Measurements from ENCODE around the gene MCTP1. TPM values are rescaled to one million over a fixed set of nuclear protein-coding genes. Genes with fewer than 3 reads are reported as not detected.

The MCTP1 gene
- total RNA-seq, 2 donors from 2014 or later = 3.3 to 5.0 TPM

DNA sequence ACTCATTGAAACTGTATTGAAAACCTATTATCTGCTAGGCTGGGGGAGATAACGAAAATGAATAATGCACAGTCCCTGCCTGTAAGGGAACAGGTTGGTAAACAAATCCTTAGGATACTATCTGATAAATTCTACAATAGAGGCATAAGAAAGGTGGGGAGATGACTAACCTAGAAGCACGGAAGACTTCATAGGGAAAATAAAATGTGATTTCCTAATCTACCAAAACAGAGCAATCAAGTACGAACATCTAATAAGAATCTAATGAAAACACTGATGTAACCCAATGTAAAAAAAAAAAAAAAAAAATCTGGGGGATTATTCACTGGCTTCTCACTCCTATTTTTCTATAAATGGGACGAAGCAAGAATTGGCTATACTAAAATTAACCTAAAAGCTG lies 542.0 kb downstream of the MCTP1 start:
- Histone ChIP-seq H3K36me3 (no peaks in the 10 kb centered on the region), H3K27me3 (replicated peaks; ENCODE audit: insufficient read depth) (no peaks in the 10 kb centered on the region), H3K27ac (no peak overlapping the region), H3K9me3 (no peaks in the 10 kb centered on the region), H3K4me1 (replicated peaks) (no peaks in the 10 kb centered on the region), H3K4me3 (no peak overlapping the region)
- intact Hi-C loops (cut with DNase I) = no loop called here
- TF ChIP-seq POLR2AphosphoS5 (IDR thresholded peaks at IDR 0.05) (no peak), POLR2A (IDR thresholded peaks at IDR 0.05) (no peak)
- TF ChIP-seq, protein P1, sequence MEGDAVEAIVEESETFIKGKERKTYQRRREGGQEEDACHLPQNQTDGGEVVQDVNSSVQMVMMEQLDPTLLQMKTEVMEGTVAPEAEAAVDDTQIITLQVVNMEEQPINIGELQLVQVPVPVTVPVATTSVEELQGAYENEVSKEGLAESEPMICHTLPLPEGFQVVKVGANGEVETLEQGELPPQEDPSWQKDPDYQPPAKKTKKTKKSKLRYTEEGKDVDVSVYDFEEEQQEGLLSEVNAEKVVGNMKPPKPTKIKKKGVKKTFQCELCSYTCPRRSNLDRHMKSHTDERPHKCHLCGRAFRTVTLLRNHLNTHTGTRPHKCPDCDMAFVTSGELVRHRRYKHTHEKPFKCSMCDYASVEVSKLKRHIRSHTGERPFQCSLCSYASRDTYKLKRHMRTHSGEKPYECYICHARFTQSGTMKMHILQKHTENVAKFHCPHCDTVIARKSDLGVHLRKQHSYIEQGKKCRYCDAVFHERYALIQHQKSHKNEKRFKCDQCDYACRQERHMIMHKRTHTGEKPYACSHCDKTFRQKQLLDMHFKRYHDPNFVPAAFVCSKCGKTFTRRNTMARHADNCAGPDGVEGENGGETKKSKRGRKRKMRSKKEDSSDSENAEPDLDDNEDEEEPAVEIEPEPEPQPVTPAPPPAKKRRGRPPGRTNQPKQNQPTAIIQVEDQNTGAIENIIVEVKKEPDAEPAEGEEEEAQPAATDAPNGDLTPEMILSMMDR (IDR thresholded peaks at IDR 0.05) = no peak
- 77% methylated on average over 4 of the region's 4 CpGs for WGBS
- DNase-seq (ENCODE audit: low spot score) = no peak

GRCh38 chr5:94740286-94740685 lies 544.6 kb downstream of the MCTP1 start:
- DNase-seq (ENCODE audit: low spot score) = no peak
- intact Hi-C loops (cut with DNase I) = no loop called here
- Histone ChIP-seq H3K36me3 (no peaks in the 10 kb centered on the region), H3K4me1 (replicated peaks) (no peaks in the 10 kb centered on the region), H3K9me3 (no peaks in the 10 kb centered on the region), H3K27me3 (replicated peaks; ENCODE audit: insufficient read depth) (no peaks in the 10 kb centered on the region), H3K27ac (no peak overlapping the region), H3K4me3 (no peak overlapping the region)
- TF ChIP-seq POLR2A (IDR thresholded peaks at IDR 0.05) (no peak), POLR2AphosphoS5 (IDR thresholded peaks at IDR 0.05) (no peak)
- TF ChIP-seq, protein P1 (IDR thresholded peaks at IDR 0.05) = no peak
- 65% methylated on average over 2 of the region's 2 CpGs for WGBS

- Histone ChIP-seq H3K27ac (no peak overlapping the region), H3K4me1 (replicated peaks) (no peaks in the 10 kb centered on the region), H3K4me3 (no peak overlapping the region), H3K9me3 (no peaks in the 10 kb centered on the region), H3K36me3 (no peaks in the 10 kb centered on the region), H3K27me3 (replicated peaks; ENCODE audit: insufficient read depth) (no peaks in the 10 kb centered on the region)
- no peak for DNase-seq (ENCODE audit: low spot score)
- intact Hi-C loops (cut with DNase I) = no loop called here
- WGBS = 73% methylated on average over 1 of the region's 1 CpG
- TF ChIP-seq POLR2A (IDR thresholded peaks at IDR 0.05) (no peak), POLR2AphosphoS5 (IDR thresholded peaks at IDR 0.05) (no peak)
- TF ChIP-seq, protein P1 (IDR thresholded peaks at IDR 0.05) = no peak
These were observed 548.4 kb downstream of the MCTP1 start for GRCh38 chr5:94736498-94736897.

DNA sequence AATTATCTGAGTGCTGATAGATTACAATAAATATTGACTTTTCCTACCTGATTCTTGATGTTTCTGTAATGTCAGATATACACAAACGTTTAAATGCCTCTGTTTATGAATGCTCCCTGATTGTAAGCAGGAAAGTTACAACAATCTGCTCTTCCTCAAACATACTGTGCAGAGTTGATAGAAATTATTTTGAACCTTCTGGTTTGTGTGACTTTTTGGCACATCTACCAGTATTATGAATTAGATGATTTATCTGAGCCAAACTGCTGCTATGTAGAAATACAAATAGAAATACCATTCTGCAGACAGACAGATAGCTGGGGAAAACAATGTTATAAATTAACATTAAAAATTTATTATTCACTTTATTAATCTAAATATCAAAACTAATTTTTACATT lies 553.4 kb downstream of the MCTP1 start:
- DNase-seq (ENCODE audit: low spot score) = no peak
- H3K9me3 ChIP-seq = no peaks in the 10 kb centered on the region
- no peak overlapping the region for H3K27ac ChIP-seq
- TF ChIP-seq, protein P1 (IDR thresholded peaks at IDR 0.05) = no peak
- TF ChIP-seq POLR2AphosphoS5 (IDR thresholded peaks at IDR 0.05) (no peak), POLR2A (IDR thresholded peaks at IDR 0.05) (no peak)
- no peaks in the 10 kb centered on the region for H3K36me3 ChIP-seq
- 14% methylated on average over 1 of the region's 1 CpG for WGBS
- no peak overlapping the region for H3K4me3 ChIP-seq
- no peaks in the 10 kb centered on the region for H3K27me3 ChIP-seq (replicated peaks; ENCODE audit: insufficient read depth)
- intact Hi-C loops (cut with DNase I) = no loop called here
- H3K4me1 ChIP-seq (replicated peaks) = no peaks in the 10 kb centered on the region

DNA sequence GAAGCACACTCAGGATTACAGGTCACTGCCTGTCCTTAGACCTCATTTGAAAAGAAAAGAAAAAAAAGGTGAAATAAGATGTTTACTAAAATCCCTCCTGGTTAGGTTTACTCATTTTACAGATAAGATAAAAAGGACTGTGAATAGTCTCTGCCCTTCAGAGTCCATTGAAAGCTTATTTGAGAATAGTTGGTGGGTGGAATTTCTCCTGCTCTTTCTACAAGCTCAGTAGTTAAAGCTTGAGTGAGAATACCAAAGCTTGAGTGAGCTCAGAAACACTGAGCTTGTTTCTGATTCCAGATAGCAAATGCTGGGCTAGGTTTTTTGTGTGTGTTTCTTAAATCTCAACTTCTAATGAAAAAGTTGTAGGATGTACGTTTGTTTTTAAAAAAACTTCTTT lies 559.8 kb downstream of the MCTP1 start:
- H3K27ac ChIP-seq = no peak overlapping the region
- intact Hi-C loops (cut with DNase I) = no loop called here
- TF ChIP-seq, protein P1 (IDR thresholded peaks at IDR 0.05) = no peak
- no peak for TF ChIP-seq POLR2AphosphoS5 (IDR thresholded peaks at IDR 0.05)
- no peak for TF ChIP-seq POLR2A (IDR thresholded peaks at IDR 0.05)
- no peaks in the 10 kb centered on the region for H3K9me3 ChIP-seq
- H3K4me3 ChIP-seq = no peak overlapping the region
- no peaks in the 10 kb centered on the region for H3K27me3 ChIP-seq (replicated peaks; ENCODE audit: insufficient read depth)
- DNase-seq (ENCODE audit: low spot score) = no peak
- H3K36me3 ChIP-seq = no peaks in the 10 kb centered on the region
- 50% methylated on average over 1 of the region's 1 CpG for WGBS
- H3K4me1 ChIP-seq (replicated peaks) = no peaks in the 10 kb centered on the region
